Ishikawa (cell line): ENCODE data around the gene DISP2.

Source experiments
- CEBPB ChIP-seq: IDR thresholded peaks from 2 replicates; pipeline ENCODE4 v1.6.1; 2012
- CREB1 ChIP-seq: IDR thresholded peaks from 2 replicates; pipeline ENCODE4 v1.6.1; 2012; ENCODE audit warnings: low read depth
- EGR1 ChIP-seq: IDR thresholded peaks from 2 replicates; pipeline ENCODE4 v1.6.1; 2012
- EP300 ChIP-seq: IDR thresholded peaks from 2 replicates; pipeline ENCODE4 v1.6.1; 2012; ENCODE audit warnings: borderline replicate concordance
- FOXM1 ChIP-seq: IDR thresholded peaks from 2 replicates; pipeline ENCODE4 v1.6.1; 2012; ENCODE audit warnings: low read depth, borderline replicate concordance
- MAX ChIP-seq: IDR thresholded peaks from 2 replicates; pipeline ENCODE4 v1.6.1; 2012
- NFIC ChIP-seq: IDR thresholded peaks from 2 replicates; pipeline ENCODE4 v1.6.1; 2012
- RAD21 ChIP-seq: IDR thresholded peaks from 2 replicates; pipeline ENCODE4 v1.6.1; 2012; ENCODE audit warnings: low read depth
- REST ChIP-seq: IDR thresholded peaks from 2 replicates; pipeline ENCODE4 v1.6.1; 2012; ENCODE audit warnings: low read depth, mild to moderate bottlenecking
- TAF1 ChIP-seq: IDR thresholded peaks from 2 replicates; pipeline ENCODE4 v1.6.1; 2012; ENCODE audit warnings: low read depth, mild to moderate bottlenecking
- TCF12 ChIP-seq: IDR thresholded peaks from 2 replicates; pipeline ENCODE4 v1.6.1; 2012; ENCODE audit warnings: low read depth
- TEAD4 ChIP-seq: IDR thresholded peaks from 2 replicates; pipeline ENCODE4 v1.6.1; 2012
- USF1 ChIP-seq: IDR thresholded peaks from 2 replicates; pipeline ENCODE4 v1.6.1; 2012
- YY1 ChIP-seq: IDR thresholded peaks from 2 replicates; pipeline ENCODE4 v1.6.1; 2012; ENCODE audit warnings: low read depth
- ZBTB7A ChIP-seq: IDR thresholded peaks from 2 replicates; pipeline ENCODE4 v1.6.1; 2012; ENCODE audit warnings: low read depth

Gene DISP2

GRCh38 chr15:40410476-40410875, 52.5 kb downstream of the DISP2 start:
- TF ChIP-seq TEAD4 (no peak), TAF1 (no peak), YY1 (no peak), USF1 (no peak), CREB1 (no peak), ZBTB7A (no peak), FOXM1 (no peak), CEBPB (no peak)

- TF ChIP-seq USF1 (no peak), TAF1 (no peak), ZBTB7A (no peak), REST (no peak), TCF12 (no peak), CEBPB (no peak), YY1 (no peak)
Measured at GRCh38 chr15:40412095-40412759, 54.2 kb downstream of the DISP2 start.

GRCh38 chr15:40413036-40413435, 55.0 kb downstream of the DISP2 start:
- no peak for TF ChIP-seq ZBTB7A
- peak; percentile 46; the same call in 1 of the 2 replicates for TF ChIP-seq REST
- TF ChIP-seq TEAD4, result no peak

GRCh38 chr15:40414816-40415215, 56.8 kb downstream of the DISP2 start:
- TF ChIP-seq FOXM1 (no peak), CEBPB (no peak), TAF1 (no peak), NFIC (no peak), MAX (no peak), ZBTB7A (no peak), REST (no peak), RAD21 (no peak), USF1 (no peak), EGR1 (no peak), TCF12 (no peak), CREB1 (no peak), TEAD4 (no peak), YY1 (no peak), EP300 (no peak)

GRCh38 chr15:40415226-40415625, 57.2 kb downstream of the DISP2 start:
- no peak for TF ChIP-seq CREB1
- TF ChIP-seq USF1, result no peak
- no peak for TF ChIP-seq ZBTB7A
- TF ChIP-seq REST, result no peak
- no peak for TF ChIP-seq TCF12
- no peak for TF ChIP-seq YY1
- TF ChIP-seq TAF1, result no peak
- TF ChIP-seq CEBPB, result no peak
- no peak for TF ChIP-seq TEAD4
- TF ChIP-seq FOXM1, result no peak
- no peak for TF ChIP-seq EP300
- TF ChIP-seq NFIC, result no peak
- TF ChIP-seq RAD21, result no peak
- no peak for TF ChIP-seq MAX
- no peak for TF ChIP-seq EGR1
